HL-60/S4 treated with retinoic acid at 250 ng/mL for 4 days and 3 days (cell line): ENCODE results near the gene ETV1.

Experiments
- in situ Hi-C: fragments of 300-500 bp; cut with MboI; formaldehyde crosslinking; loops from 2 replicates; pipeline ENCODE4 v1.7.0; 2022; ENCODE audit warnings: low sequenced_read_pairs

The ETV1 gene

GRCh38 chr7:13989126-13989948 lies at the start of gene ETV1:
ETV1 (minus strand) TSS chr7:13989666; CDS start chr7:13989052, 614 bp downstream.
- in situ Hi-C loops: no loop called here

DNA sequence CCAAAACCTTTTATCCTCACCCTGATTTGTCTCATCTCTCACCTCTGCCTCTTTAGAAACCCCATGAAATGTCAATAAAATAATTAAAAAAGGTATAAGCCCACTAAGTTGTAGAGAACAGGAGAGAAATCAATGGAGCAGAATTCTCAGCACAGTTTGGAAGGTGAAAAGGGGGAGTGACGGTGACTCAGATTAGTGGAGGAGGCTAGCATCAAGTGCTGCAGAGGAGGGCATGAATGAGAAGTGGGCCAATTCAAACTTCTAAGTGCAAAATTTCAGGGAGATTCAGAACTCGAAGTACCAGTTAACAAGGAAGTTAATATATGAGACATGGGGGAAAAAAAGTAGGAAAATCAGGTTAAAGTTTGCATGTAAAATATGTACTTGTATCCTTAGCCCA lies 34.9 kb upstream of the ETV1 start:
- in situ Hi-C loops: no loop called here

DNA sequence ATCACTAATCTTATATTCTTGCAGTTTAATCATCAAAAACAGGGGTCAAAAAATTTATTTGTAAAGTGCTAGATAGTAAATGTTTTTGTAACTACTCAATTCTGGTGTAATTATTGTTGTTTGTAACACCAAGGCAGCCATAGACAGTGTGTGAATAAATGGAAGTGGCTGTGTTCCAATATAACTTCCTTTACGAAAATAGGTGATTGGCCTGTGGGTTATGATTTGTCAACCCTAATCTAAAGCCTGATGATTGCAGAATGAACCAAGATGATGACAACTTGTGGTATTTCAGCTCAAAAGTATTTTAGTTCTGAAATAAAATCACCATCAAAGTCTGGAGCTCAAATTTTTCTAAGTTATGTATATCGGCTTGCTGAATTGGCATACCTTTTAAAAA lies 34.4 kb upstream of the ETV1 start:
- in situ Hi-C loops: no loop called here

DNA sequence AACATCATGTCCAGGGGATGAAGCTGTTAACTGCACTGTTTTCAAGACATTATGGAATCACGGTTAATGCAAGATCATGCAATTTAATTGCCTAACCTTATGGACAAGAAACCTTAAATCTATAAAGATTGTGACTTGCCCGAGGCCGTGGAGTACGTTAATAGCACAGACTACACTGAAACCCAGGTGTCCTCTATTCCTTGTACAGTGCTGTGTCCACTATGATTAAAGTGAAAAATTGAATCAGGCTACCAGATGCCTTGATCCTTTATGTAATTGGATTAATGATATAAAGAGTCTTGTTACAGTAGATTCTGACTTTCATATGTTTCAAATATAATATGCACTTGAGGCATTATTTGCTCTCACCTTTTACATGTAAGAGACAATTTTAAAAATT lies 33.9 kb upstream of the ETV1 start:
- in situ Hi-C loops: no loop called here

GRCh38 chr7:14021069-14021468 lies 31.6 kb upstream of the ETV1 start:
- in situ Hi-C loops: no loop called here

DNA sequence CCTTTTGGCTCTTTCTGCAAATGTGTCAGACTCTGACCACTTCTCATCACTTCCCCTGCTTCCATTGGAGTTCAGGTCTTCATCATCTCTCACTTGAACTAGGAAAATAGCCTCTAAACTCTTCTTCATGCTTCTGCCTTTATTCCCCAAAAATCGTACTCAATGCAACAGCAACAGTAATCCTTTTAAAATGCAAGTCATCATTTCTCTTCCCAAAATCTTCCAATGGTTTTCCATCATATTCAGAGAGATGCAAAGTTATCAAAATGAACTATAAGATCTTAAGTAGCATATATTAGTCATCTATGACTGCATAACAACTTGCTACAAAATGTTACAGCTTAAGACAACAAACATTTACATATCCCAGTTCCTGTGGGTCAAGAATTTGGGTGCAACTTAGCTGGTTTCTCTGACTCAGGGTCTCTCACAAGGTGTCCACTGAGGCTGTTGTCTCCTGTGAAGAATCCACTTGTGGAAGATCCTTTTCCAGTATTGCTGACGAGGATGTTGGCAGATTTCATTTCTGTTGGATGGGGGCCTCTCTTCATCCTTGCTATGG lies 31.0 kb upstream of the ETV1 start:
- in situ Hi-C loops: no loop called here

- in situ Hi-C loops: no loop called here
These were observed 29.3 kb upstream of the ETV1 start for GRCh38 chr7:14018751-14019150.

GRCh38 chr7:14016950-14017349 lies 27.5 kb upstream of the ETV1 start:
- in situ Hi-C loops: no loop called here

GRCh38 chr7:14013898-14014297 lies 24.4 kb upstream of the ETV1 start:
- in situ Hi-C loops: no loop called here

GRCh38 chr7:14009453-14010418 lies 20.3 kb upstream of the ETV1 start:
- in situ Hi-C loops: no loop called here

DNA sequence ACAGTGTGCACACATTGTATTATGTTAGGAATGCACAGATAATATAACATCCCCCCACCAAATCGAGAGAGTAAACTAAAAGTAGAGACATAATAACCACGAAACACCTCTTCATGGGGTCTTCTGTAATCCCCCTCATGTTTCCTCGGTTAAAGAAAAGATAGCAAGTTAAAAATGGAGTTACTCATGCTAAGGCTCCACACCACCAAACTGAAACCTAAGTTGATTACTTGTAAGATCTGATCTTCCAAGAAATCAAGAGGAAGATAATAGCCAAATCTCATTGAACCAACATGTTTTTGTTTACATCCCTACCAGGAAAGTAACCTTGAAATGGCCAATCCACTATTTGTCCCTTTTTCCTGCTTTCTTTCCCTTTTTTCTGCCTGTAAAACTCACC lies 11.7 kb upstream of the ETV1 start:
- in situ Hi-C loops: no loop called here

GRCh38 chr7:14000247-14000646 lies 10.8 kb upstream of the ETV1 start:
- in situ Hi-C loops: no loop called here

GRCh38 chr7:13998866-13999265 lies 9.4 kb upstream of the ETV1 start:
- in situ Hi-C loops: no loop called here

DNA sequence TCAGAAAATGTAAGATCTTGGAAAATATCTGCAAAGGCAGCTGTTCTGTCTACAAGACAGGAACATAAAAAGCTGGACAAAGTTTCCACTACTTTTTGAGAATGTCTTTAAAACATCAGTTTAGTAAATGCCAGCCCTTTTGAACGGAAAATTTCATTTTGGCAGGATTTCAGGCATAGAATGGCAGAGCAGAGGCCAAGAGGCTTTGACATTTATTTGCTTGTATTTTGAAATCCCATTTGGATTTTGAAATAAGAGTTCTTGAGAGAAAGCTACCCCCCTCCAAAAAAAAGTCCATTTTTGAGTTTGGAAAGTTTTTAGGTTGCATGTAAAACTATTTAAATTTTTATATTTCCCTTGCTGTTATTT lies 3.1 kb upstream of the ETV1 start:
- in situ Hi-C loops: no loop called here

- in situ Hi-C loops: no loop called here
These were observed 2.5 kb upstream of the ETV1 start for GRCh38 chr7:13991791-13992595.

DNA sequence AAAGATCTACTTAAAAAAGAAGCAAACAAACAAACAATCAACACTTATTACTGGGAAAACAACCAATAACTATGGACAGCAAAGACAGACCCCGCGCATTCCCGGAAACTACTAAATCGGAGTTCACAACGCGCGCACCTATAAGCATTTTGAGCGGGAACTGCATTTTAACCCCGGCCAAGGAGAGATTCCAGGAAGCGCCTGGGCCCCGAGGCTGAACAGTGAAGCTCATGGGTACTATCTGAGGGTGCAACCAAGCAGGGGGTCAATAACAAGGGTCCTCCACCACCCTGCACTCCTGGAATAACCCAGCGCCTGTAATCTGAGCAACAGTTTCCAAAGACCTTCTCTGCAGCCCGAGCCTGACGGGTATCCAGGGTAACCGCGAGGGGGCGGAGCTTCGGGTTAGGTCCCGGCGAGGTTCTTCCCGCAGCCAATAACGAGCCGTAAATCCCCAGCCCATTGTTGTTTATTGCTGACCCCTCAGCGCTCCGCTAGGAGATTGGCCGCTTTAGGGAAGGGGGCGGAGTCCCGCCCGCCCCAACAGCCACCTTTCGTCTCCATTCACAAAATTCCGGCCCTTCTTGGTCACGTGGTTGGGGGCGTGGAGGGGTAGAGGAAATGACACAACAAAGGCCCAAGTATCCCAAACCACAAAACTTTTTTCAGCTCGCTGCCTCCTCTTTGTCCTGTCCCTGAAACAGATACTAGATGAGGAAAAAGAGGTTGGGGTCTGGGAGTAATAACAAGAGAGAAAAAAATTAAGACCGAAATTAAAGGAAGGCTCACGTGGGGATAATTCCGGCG lies 1.7 kb upstream of the ETV1 start:
- in situ Hi-C loops: no loop called here

- in situ Hi-C loops: no loop called here
These were observed 985 bp upstream of the ETV1 start for GRCh38 chr7:13990319-13990983.

GRCh38 chr7:13989949-13990305 lies 461 bp upstream of the ETV1 start:
- in situ Hi-C loops: no loop called here

DNA sequence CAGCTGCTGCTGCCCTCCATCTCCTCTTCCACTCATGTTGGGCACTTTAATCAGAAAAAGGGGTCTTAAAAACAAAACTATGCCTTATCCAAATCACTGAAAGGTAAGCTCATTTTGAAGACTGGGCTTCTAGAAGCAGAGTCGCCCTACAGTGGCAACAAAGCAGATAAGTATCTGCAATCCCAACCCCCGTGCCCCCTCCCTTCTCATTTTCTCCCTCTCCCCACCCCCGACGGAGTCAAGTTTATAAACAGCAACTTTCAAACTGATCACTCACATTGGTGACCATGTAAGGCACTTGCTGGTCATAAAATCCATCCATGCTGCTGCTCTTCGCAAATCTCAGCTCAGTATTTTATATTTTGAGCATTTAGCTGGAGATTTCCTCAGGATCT lies 738 bp downstream of the ETV1 start:
- in situ Hi-C loops: no loop called here

DNA sequence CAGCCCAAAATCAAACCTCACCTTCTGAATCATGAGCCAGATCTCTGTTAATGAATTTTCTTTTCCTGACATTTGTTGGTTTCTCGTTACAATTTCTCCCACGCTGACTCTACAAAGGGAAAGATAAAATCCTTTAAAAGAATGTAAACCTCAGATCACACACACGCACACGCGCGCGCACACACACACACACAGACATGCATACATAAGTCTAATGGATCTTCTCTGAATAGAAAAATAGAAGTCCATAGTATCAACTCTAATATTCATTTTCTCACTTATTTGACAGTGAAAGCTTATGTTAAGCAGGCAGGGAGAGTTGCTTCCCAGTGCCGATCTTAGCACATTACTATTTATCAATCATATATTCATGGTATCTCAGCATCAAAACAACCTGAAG lies 1.4 kb downstream of the ETV1 start:
- in situ Hi-C loops: no loop called here
